Renal cortex interstitium (tissue), 11 donors: ENCODE results near the gene PTK6. TPM values are rescaled to one million over a fixed set of nuclear protein-coding genes. Genes with fewer than 3 reads are reported as not detected.

Experiments used
- DNase-seq, 11 donors: peaks; one replicate each; pipeline ENCODE4 v3.0.0-alpha.2; 2013; ENCODE audit warnings: low read depth in 9 of 11, low spot score in 4 of 11; ENCODE audit errors: extremely low read depth in 1 of 11
- polyA plus RNA-seq, 3 donors: library from polyadenylated mRNA; unstranded; fragments of 120-200 nt; gene quantifications; one replicate each; pipeline ENCODE4 v1.2.1, GENCODE V29; 2013; ENCODE audit not compliant: insufficient read length in 3 of 3

The PTK6 gene
- polyA plus RNA-seq, 3 donors = 0.50 to 0.82 (median 0.56) TPM

GRCh38 chr20:63536241-63536977 is 767 bp downstream of the PTK6 start:
- no peak for DNase-seq

- no peak for DNase-seq
These were observed 2.1 kb downstream of the PTK6 start for GRCh38 chr20:63534831-63535651.

GRCh38 chr20:63534427-63534830 is 2.7 kb downstream of the PTK6 start:
- no peak for DNase-seq

GRCh38 chr20:63533871-63534393 is 3.2 kb downstream of the PTK6 start:
- no peak for DNase-seq

- DNase-seq = no peak
These were observed 3.8 kb downstream of the PTK6 start for GRCh38 chr20:63533388-63533787.

- DNase-seq = no peak
These were observed 4.7 kb downstream of the PTK6 start for GRCh38 chr20:63532449-63532971.

- DNase-seq = no peak
These were observed 5.3 kb downstream of the PTK6 start for GRCh38 chr20:63531686-63532448.

- no peak for DNase-seq
These were observed 6.4 kb downstream of the PTK6 start for GRCh38 chr20:63530788-63531160.

GRCh38 chr20:63529861-63530787 is 7.1 kb downstream of the PTK6 start:
- no peak for DNase-seq

- DNase-seq = no peak
These were observed 7.9 kb downstream of the PTK6 start for GRCh38 chr20:63529180-63529860.

GRCh38 chr20:63527184-63527583 is 10.0 kb downstream of the PTK6 start:
- DNase-seq = no peak

GRCh38 chr20:63525971-63526370 is 11.2 kb downstream of the PTK6 start:
- no peak for DNase-seq

GRCh38 chr20:63525185-63525584 is 12.0 kb downstream of the PTK6 start:
- DNase-seq = no peak

GRCh38 chr20:63522981-63523611 is 14.1 kb downstream of the PTK6 start:
- no peak for DNase-seq

- DNase-seq = no peak
These were observed 14.9 kb downstream of the PTK6 start for GRCh38 chr20:63522091-63522868.

GRCh38 chr20:63521602-63522001 is 15.6 kb downstream of the PTK6 start:
- no peak for DNase-seq
